ENCODE results near the gene SYTL2. TPM values are rescaled to one million over a fixed set of nuclear protein-coding genes. Genes with fewer than 3 reads are reported as not detected.

Gene SYTL2
- polyA plus RNA-seq, 1 of the 3 experiments (the other 2 are of a cell fraction) = 36.0 TPM

- WGBS (ENCODE audit: low lambda C conversion rate) = 90% methylated on average over 3 of the region's 3 CpGs
- TF ChIP-seq RFX5 (IDR thresholded peaks at IDR 0.05; ENCODE audit: low read length) (no peak), TEAD4 (IDR thresholded peaks at IDR 0.05; ENCODE audit: borderline replicate concordance, insufficient read depth) (no peak), MAX (IDR thresholded peaks at IDR 0.05; ENCODE audit: low read depth) (no peak), PBX3 (IDR thresholded peaks at IDR 0.05) (no peak), TCF12 (IDR thresholded peaks at IDR 0.05) (no peak), IRF3 (IDR thresholded peaks at IDR 0.05; ENCODE audit: low read depth, low read length) (no peak), GATA2 (CRISPR knock-in tag; IDR thresholded peaks at IDR 0.05) (no peak), SIN3A (IDR thresholded peaks at IDR 0.05; ENCODE audit: borderline replicate concordance, low read depth, low read length) (no peak), EZH2phosphoT487 (IDR thresholded peaks at IDR 0.05; ENCODE audit: borderline replicate concordance, low read depth) (no peak), REST (IDR thresholded peaks at IDR 0.05; ENCODE audit: low read depth, low read length) (no peak), GABPA (IDR thresholded peaks at IDR 0.05; ENCODE audit: low read depth) (no peak), FOSL2 (IDR thresholded peaks at IDR 0.05; ENCODE audit: borderline replicate concordance, low read depth) (no peak), SMC3 (IDR thresholded peaks at IDR 0.05; ENCODE audit: low read depth, low read length) (no peak), RCOR1 (IDR thresholded peaks at IDR 0.05; ENCODE audit: low read length) (no peak), USF1 (IDR thresholded peaks at IDR 0.05; ENCODE audit: borderline replicate concordance, low read depth) (no peak), FOXJ3 (CRISPR knock-in tag; IDR thresholded peaks at IDR 0.05) (no peak)
- H3K9me3 ChIP-seq = no peaks in the 10 kb centered on the region
- H3K36me3 ChIP-seq (replicated peaks in 1 of 2; ENCODE audit: control insufficient read depth in 1 of 2, insufficient read depth in 2 of 2, low read length in 1 of 2) = no peaks in the 10 kb centered on the region
- no peak overlapping the region for H3K4me3 ChIP-seq (ENCODE audit: low read depth in 2 of 2, low read length in 1 of 2)
- no peak for DNase-seq
- H3K27me3 ChIP-seq (ENCODE audit: insufficient read depth) = no peaks in the 10 kb centered on the region
- H3K4me1 ChIP-seq (ENCODE audit: control insufficient read depth in 1 of 2, insufficient read depth in 2 of 2, low read depth in 1 of 2, low read length in 1 of 2) = no peaks in the 10 kb centered on the region
- H3K9me2 ChIP-seq = no peaks in the 10 kb centered on the region
- no peak overlapping the region for H2AFZ ChIP-seq (ENCODE audit: low read depth)
- no peaks in the 10 kb centered on the region for H3F3A ChIP-seq (replicated peaks; ENCODE audit: insufficient read depth)
- no peak overlapping the region for H3K27ac ChIP-seq (ENCODE audit: low read depth in 2 of 2, low read length in 1 of 2)
- H4K20me1 ChIP-seq (ENCODE audit: insufficient read depth) = no peaks in the 10 kb centered on the region
- H3K79me2 ChIP-seq (ENCODE audit: insufficient read depth) = no peaks in the 10 kb centered on the region
- H3K9ac ChIP-seq = no peak overlapping the region
- H3K4me2 ChIP-seq = no peak overlapping the region
- ChIA-PET CTCF (interaction anchor here (1.6 kb wide), 1 partner anchor 24 kb away, joined by 5 read pairs; no protein-coding TSS in a partner anchor), POLR2A (no interaction called here)
Observed at GRCh38 chr11:85771568-85771967, 39.4 kb downstream of the SYTL2 start.

Measured in SK-N-SH (cell line).